ENCODE data around the gene MX1.

DNA sequence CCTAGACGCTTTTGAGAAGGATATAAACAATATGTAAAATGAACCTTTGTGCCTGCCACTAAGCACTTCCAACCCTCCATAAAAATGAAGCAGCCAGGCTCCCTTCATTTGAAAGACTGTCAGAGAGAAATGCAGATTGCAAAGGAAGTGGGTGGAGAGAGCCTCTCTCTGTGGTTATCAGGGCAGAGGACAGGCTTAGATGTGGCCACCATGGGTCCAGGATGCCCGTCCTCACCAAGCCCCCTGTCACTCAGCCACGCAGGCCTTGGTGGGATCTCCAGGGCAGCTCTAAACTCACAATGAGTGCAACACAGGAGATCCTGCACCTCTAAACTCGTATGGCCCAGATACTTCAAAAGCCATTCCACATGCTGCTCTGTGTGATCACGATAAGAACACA, 44.0 kb downstream of the MX1 start:
- TF ChIP-seq CTCF (IDR thresholded peaks at IDR 0.05; ENCODE audit: insufficient read depth, low read length) = no peak
- TF ChIP-seq, protein P1, sequence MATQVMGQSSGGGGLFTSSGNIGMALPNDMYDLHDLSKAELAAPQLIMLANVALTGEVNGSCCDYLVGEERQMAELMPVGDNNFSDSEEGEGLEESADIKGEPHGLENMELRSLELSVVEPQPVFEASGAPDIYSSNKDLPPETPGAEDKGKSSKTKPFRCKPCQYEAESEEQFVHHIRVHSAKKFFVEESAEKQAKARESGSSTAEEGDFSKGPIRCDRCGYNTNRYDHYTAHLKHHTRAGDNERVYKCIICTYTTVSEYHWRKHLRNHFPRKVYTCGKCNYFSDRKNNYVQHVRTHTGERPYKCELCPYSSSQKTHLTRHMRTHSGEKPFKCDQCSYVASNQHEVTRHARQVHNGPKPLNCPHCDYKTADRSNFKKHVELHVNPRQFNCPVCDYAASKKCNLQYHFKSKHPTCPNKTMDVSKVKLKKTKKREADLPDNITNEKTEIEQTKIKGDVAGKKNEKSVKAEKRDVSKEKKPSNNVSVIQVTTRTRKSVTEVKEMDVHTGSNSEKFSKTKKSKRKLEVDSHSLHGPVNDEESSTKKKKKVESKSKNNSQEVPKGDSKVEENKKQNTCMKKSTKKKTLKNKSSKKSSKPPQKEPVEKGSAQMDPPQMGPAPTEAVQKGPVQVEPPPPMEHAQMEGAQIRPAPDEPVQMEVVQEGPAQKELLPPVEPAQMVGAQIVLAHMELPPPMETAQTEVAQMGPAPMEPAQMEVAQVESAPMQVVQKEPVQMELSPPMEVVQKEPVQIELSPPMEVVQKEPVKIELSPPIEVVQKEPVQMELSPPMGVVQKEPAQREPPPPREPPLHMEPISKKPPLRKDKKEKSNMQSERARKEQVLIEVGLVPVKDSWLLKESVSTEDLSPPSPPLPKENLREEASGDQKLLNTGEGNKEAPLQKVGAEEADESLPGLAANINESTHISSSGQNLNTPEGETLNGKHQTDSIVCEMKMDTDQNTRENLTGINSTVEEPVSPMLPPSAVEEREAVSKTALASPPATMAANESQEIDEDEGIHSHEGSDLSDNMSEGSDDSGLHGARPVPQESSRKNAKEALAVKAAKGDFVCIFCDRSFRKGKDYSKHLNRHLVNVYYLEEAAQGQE (IDR thresholded peaks at IDR 0.05; ENCODE audit: insufficient replicate concordance, low read depth) = no peak
- no peak for TF ChIP-seq POLR2AphosphoS5 (IDR thresholded peaks at IDR 0.05; ENCODE audit: low read depth)
- no peak for TF ChIP-seq GABPA (IDR thresholded peaks at IDR 0.05; ENCODE audit: low read depth)
- TF ChIP-seq SPI1 (IDR thresholded peaks at IDR 0.05; ENCODE audit: borderline replicate concordance, low read depth) = no peak
